Nucleus accumbens (tissue), 56 donors: ENCODE data around the gene HINFP.
"Not testable (repeated sequence)": the region's sequence is repeated elsewhere in the genome, so short reads cannot be mapped to it uniquely, and the experiment has no call there.

Experiments used
- DNase-seq, 56 donors: peaks; one replicate each; lab custom pipeline; 2025; lab: John Stamatoyannopoulos, UW

HINFP gene

DNA sequence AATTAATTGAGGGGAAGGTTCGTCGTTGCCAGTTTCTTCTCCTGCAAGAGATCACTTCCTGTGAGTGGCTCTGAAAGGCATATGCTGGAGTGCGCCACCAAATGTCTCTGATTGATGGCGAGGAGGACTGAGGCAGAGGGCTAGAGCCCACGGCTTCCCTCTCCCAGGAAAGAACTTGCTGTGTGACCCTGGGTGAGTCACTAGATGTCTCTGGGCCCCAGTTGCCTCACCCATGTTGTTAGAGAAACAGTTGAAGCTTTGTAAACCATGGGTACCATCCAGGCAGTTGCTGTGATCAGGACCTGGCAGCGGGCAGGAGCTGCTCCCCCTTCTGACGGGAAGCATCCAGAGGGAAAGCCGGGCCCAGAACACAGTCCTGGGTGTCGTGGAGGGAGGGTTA is 30.7 kb downstream of the HINFP start:
- no peak for DNase-seq

DNA sequence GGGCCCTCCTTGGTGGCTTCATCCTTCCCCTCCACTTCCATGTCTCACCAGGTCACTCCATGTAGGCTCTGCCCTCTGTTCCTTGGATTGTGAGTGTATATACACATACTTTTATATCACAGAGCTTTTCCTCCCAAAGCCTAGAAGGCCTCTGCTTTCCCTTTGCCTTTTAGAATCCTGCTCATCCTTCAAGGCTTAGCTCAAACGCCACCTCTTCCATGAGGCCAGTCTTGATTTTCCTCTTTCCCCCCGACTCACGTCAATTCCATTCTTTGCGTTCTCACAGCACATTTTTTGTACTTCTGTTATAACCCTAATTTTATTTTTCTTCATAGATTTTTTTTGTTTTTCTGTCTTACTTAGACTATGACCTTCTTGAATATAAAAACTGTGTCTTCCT is 31.2 kb downstream of the HINFP start:
- DNase-seq, result no peak

DNA sequence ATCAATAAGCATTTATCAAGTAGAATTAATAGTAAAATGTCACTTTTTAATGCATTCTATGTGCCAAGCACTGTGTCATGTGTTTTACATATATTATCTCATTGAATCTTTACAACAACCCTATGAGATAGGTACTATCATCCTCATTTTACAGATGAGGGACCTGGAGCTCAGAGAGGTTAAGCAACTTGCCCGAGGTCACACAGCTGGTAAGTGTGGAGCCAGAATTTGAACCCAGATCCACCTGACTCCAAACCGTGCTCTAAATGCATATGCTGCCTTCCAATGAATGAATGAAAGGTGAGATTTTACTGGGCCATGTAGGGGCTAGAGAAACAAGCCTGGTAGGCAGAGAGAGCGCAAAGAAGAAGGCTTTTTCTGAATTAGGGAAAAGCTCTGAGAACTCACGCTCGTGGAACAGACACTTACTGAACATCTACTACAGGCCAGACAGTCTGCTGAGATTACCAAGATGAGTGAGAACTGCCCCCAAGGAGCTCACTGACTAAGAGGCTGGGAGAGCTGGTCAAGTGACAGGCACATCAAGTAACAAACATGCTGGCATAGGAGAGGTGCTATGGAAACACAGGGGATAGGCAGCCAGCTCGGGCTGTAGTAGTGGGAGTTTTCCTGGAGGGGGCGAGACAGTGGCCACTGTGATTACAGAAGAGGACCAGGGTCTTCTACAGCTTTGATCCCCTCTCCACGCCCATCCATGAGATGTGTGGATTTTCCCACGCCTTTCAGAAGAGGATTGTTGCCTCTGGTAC is 31.9 kb downstream of the HINFP start:
- DNase-seq, result no peak

GRCh38 chr11:119154178-119154577 is 32.8 kb downstream of the HINFP start:
- no peak for DNase-seq

- peak in 2 of 56 donors; percentile 3 to 20 for DNase-seq
These were observed 34.5 kb downstream of the HINFP start for GRCh38 chr11:119155733-119156492.

DNA sequence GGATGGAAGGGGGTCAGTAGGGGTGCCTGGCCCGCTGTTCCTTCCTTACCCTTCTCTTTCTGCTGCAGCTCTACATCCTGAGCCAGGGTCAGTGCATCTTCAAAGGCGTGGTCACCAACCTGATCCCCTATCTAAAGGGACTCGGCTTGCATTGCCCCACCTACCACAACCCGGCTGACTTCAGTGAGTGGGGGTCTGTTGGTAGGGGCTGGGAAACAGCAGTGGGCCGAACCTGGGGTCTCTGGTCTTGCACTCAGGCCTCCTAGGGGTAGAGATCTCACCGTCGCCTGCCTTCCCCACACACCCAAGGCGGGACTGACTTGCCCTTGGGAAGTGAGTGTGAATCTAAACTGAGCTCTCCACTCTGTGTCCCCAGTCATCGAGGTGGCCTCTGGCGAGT is 35.1 kb downstream of the HINFP start:
- DNase-seq, result no peak

DNA sequence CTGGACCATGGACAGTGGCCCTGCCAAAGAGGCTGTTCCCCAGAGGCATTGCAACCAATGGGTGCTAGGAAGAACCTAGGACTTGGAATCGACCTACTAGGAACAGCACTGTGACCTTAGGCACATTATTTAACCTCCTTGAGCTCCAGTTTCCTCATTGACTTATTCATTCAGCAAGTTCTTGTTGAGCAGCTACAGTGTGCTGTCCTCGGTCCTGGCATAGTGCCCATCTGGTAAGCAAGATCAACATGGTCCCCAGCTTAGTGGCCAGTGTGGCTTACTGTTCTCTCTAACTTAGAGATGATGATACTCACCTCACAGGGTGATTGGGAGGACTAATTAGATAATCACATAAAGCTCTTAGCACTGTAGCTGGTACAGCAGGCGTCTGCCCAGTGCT is 35.7 kb downstream of the HINFP start:
- no peak for DNase-seq

- no peak for DNase-seq
These were observed 37.1 kb downstream of the HINFP start for GRCh38 chr11:119158467-119158866.

- DNase-seq, result no peak
These were observed 38.8 kb downstream of the HINFP start for GRCh38 chr11:119160151-119160550.

DNA sequence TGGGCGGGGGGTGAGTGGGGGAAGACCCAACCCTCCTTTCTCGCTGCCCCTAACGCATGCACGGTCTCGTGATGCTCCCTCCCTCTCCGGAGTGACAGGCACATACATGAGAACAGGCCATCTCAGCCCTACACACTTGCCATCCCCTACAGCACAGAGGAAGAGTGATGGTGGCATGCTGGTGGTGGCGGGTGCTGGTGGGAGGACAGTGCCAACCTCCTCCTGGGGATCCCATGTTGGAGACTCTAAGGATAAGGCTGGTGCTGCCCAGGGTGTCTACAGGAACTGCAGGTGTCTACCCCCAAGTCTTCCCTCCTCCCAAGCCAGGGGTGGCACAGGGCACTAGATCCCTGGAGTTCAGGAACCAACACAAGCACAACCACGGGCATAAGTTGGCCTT is 40.5 kb downstream of the HINFP start:
- DNase-seq, result no peak

DNA sequence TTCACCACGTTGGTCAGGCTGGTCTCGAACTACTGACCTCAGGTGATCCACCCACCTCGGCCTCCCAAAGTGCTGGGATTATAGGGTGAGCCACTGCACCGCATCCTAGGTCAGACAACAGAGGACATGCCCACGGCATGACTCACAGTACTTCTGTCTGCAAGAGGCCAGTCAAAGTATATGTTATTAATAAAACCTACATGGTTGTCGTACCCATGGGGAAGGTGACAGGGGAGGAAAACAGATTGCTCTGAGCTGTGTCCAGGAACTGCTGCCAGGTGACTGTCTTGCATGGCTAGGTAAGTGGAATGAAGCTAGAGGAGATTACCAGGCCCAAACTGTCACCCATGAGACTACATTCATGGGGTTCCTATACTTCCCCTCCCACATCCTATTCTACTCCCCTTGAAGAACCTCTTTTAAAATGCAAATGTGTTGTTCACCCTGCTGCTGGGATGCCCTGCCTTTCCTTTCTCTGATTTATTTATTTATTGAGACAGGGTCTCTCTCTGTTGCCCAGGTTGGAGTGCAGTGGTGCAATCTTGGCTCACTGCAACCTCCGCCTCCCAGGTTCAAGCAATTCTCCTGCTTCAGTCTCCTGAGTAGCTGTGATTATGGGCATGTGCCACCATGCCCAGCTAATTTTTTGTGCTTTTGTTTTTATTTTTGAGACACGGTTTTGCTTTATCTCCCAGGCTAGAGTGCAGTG is 45.1 kb downstream of the HINFP start:
- DNase-seq, result no peak

- DNase-seq, result not testable (repeated sequence)
These were observed 45.7 kb downstream of the HINFP start for GRCh38 chr11:119167077-119167458.

- peak in 14 of 56 donors; percentile 5 to 63 (median 18) for DNase-seq
These were observed 46.6 kb downstream of the HINFP start for GRCh38 chr11:119167933-119168332.

DNA sequence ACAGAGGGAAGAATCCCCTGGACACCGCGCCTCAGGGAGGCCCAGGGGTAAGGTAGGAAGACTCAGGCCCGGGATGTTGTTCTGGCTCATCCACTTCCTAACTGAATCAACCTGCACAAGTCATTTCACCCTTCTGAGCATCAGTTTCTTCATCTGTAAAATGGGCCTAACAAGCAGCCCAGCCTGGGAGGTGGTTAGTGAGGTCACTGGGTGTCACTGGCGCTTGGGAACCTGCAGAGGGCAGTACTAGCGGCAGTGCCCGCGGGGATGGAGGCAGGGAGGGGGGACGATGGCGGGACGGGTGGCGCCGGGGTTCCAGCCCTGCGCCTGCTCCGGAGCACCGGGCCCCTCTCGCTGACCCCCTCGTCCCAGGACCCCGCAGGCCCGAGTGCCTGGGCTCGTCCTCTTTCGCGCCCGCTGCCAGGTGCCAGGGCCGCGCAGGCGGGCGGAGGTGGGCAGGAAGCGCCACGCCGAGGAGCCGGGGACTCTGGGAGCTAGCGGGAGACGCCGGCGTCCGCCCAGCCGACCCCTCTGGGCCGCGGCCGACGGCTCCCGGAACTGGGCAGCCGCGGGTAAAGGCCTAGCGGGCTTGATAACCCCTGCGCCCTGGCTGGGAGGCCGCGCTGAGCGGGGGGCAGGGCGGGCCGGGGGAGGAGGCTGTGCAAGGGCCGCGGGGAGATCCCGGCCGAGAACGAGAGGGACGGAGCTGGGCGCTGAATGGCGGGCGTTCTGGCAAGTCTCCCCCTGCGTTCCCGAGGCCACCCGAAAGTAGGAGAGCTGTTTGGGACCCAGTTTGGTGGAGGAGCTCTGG is 47.3 kb downstream of the HINFP start, which contains the start of gene NLRX1:
TSS of gene NLRX1 (plus strand) at position 255 of the 811 bp plus-strand sequence. CDS start 2,679 bp downstream, outside the sequence.
- peak in 54 of 56 donors; percentile 24 to 82 (median 57) for DNase-seq

GRCh38 chr11:119169282-119169719 is 47.9 kb downstream of the HINFP start:
- DNase-seq, result peak in 3 of 56 donors; percentile 38 to 48 (median 43)

DNA sequence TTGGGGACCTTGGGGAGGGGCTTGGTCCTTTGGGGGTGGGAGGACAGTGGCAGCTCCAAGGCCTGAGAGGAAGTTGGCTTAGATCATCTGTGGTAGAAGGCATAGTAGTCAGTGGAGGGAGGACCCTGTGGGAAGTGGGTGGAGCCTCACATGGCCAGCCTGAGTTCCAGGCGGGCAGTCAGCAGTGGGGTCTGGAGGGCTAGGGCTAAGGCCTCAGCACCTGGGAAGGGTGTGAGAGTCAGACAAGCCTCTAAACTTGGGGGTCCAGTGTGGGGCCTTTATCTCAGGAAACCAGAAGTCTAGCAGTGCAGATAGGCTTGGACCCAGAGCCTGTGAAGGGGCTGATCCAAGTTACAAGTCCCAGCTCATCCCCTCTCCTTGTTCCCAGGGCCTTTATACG is 51.1 kb downstream of the HINFP start:
- no peak for DNase-seq

DNA sequence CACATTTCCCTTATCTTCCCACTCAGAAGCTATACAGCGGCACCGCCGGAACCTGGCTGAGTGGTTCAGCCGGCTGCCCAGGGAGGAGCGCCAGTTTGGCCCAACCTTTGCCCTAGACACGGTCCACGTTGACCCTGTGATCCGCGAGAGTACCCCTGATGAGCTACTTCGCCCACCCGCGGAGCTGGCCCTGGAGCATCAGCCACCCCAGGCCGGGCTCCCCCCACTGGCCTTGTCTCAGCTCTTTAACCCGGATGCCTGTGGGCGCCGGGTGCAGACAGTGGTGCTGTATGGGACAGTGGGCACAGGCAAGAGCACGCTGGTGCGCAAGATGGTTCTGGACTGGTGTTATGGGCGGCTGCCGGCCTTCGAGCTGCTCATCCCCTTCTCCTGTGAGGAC is 52.1 kb downstream of the HINFP start:
- DNase-seq, result no peak

GRCh38 chr11:119175493-119176077 is 54.2 kb downstream of the HINFP start:
- DNase-seq, result peak in 1 of 56 donors; percentile 23

GRCh38 chr11:119178166-119178680 is 56.8 kb downstream of the HINFP start:
- DNase-seq, result no peak

GRCh38 chr11:119179342-119179741 is 58.0 kb downstream of the HINFP start:
- DNase-seq, result no peak
